LHCN-M2 (cell line): ENCODE results near the gene ALOX12B. TPM values are rescaled to one million over a fixed set of nuclear protein-coding genes. Genes with fewer than 3 reads are reported as not detected.

ENCODE experiments used
- DNase-seq: peaks from one replicate; pipeline ENCODE4 v3.0.0-alpha.2; 2012; ENCODE audit warnings: low read depth
- polyA plus RNA-seq: library from polyadenylated mRNA; unstranded; fragments of >200 nt; gene quantifications from one replicate; pipeline ENCODE4 v1.2.1, GENCODE V29; 2012; ENCODE audit warnings: missing spikeins
- total RNA-seq: library from RNA; depleted of rRNA; stranded (reverse); fragments of >200 nt; gene quantifications from 2 replicates; pipeline ENCODE4 v1.2.3, GENCODE V29; 2014; rRNA removed

The ALOX12B gene
- total RNA-seq: 0.06 TPM in 1 of 2 replicates, not detected in the other
- polyA plus RNA-seq: not detected

DNA sequence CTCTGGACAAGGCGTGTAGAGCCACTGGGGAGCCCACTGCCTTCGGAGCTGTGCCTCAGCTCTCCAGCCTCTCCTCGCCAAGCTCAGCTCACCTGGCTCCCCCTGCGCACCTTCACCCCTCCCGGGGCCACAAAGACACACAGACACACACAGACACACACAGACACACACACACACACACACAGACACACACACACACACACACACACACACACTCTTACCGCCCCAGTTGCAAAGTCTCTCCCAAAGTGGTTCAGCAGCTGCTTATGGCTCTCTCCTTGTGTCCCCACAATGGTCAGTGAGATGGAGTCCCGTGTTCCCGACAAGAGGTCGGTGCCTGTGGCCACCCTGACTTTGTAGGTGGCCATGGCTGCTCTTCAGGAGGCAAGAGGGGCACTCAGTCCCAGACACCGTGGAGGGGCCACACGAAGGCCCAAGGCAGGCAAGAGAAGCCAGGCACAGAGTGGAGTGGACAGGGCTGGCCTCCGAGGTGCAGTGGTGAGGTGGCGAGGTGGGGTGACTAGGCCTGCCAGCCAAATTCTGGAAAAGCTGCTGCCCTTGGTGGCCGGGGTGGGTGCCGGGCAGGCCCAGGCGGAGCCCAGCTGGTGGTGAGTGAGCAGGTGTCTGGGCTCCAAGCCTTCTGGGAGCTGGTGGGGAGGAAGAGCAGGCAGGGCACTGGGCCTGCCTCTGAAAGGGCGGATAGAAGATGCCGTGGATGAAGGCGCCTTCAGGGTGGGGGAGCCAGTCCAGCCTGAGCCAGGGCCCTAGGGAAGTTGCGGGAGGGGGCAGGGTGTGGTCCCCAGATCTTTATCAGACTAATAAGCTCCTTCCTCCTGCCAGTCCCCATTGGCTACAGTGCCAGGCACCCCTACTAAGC is at the start of gene ALOX12B:
ALOX12B (minus strand) TSS at position 642 of the 877 bp plus-strand sequence; CDS start at position 368, 274 bp downstream.
- DNase-seq: no peak

DNA sequence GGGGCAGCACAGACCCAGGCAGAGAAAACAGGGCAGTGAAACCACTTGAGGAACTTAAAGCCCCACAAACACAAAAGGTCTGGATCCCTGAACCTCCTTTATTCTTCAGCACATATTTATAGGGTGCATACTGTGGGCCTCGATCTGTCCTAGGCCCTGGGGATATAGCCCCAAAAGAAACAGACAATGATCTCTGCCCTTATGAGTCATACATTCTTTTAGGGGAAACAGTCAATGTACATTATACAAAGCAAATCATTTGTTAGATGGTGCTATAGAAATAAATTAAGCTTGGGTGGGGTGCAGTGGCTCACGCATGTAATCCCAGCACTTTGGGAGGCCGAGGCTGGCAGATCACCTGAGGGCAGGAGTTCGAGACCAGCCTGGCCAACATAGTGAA is 46.4 kb upstream of the ALOX12B start:
- no peak for DNase-seq

GRCh38 chr17:8133399-8133798 is 45.9 kb upstream of the ALOX12B start:
- DNase-seq: no peak

DNA sequence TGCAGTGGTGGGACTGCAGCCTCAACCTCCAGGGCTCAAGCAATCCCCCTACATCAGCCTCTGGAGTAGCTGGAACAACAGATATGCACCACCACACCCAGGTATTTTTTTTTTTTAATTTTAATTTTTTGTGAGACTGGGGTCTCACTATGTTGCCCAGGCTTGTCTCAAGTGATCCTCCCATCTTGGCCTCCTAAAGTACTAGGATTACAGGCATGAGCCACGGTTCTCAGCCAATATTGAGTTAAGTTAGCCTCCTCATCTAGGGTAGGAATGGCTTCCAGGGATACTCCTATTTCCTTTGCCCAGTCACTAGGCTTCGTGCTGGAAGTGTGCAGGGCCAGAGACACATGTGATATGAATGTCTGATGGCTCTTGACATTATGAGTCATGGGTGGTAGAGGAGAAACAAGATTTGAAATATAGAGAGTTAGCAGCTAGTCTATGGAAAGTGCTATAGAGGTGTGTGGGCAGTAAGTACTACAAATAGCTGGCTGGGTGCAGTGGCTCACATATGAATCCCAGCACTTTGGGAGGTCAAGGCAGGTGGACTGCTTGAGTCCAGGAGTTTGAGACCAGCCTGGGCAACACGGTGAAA is 44.4 kb upstream of the ALOX12B start:
- DNase-seq: peak; percentile 42

DNA sequence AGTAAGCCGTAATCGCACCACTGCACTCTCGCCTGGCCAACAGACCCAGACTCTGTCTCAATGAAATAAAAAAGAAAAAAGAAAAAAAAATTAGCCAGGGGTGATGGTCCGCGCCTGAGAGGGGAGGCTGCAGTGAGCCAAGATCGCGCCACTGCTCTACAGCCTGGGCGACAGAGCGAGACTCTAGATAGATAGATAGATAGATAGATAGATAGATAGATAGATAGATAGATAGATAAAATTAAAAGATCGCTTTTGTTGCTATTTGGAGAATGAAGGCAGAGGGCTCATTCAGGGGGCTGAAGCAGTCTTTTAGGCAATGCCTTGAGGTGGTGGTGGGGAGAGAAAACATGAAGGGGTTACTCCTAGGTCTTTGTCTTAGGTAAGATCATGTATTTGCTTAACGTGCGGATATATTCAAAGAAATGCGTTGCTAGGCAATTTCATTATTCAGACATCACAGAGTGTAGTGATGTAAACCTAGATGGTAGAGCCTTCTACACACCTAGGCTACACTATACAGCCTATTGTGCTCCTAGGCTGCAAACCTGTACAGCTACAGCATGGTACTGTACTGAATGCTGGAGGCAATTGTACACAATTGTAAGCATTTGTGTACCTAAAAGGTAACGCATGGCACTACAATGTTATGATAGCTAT is 40.7 kb upstream of the ALOX12B start:
- no peak for DNase-seq

GRCh38 chr17:8126491-8127066 is 39.1 kb upstream of the ALOX12B start:
- DNase-seq: peak; percentile 33

GRCh38 chr17:8125947-8126490 is 38.5 kb upstream of the ALOX12B start:
- DNase-seq: peak; percentile 28

DNA sequence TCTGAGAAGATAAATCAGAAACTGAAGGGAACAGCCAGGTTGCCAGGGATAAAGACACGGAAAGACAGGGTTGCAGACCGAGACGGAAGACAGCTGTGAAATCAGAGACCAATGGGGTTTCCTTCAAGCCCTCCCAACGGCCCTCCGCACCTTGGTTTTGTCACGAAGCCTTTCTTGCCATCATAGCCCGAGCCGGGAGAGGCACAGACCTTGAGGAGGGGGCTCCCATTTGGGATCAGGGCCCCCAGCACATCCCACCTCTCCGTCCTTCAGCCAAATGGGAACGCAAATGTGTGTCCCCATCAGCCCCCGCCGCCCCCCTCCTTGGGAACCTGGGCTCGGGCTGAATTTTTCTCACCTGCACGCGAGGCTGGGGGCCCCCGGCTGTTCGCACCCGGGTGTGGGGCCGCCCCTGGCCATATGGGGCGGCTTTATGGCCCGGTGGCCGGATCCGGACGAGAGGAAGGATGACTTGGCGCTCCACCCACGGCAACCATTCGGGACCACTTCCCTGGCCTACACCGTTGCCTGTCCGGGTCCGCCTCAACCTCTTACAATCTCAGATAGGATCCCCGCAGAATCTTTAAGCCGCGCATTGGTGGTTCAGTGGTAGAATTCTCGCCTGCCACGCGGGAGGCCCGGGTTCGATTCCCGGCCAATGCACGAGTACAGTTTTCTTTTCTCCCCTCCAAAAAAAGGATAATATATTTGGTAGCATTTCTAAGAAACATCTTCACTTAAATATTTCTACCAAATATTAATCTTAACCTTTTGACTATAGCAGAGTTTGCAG is 37.8 kb upstream of the ALOX12B start:
- peak; percentile 72 for DNase-seq

- DNase-seq: peak; percentile 29
Observed at GRCh38 chr17:8124350-8125153, 37.0 kb upstream of the ALOX12B start.

- peak; percentile 61 for DNase-seq
Observed at GRCh38 chr17:8123695-8124349, 36.3 kb upstream of the ALOX12B start, which contains the start of gene HES7. TSS of gene HES7 (minus strand) at chr17:8124106. CDS start at chr17:8124084, 22 bp downstream.

- DNase-seq: peak; percentile 33
Observed at GRCh38 chr17:8122924-8123694, 35.6 kb upstream of the ALOX12B start.

- DNase-seq: peak; percentile 45
Observed at GRCh38 chr17:8122422-8122923, 35.0 kb upstream of the ALOX12B start.

DNA sequence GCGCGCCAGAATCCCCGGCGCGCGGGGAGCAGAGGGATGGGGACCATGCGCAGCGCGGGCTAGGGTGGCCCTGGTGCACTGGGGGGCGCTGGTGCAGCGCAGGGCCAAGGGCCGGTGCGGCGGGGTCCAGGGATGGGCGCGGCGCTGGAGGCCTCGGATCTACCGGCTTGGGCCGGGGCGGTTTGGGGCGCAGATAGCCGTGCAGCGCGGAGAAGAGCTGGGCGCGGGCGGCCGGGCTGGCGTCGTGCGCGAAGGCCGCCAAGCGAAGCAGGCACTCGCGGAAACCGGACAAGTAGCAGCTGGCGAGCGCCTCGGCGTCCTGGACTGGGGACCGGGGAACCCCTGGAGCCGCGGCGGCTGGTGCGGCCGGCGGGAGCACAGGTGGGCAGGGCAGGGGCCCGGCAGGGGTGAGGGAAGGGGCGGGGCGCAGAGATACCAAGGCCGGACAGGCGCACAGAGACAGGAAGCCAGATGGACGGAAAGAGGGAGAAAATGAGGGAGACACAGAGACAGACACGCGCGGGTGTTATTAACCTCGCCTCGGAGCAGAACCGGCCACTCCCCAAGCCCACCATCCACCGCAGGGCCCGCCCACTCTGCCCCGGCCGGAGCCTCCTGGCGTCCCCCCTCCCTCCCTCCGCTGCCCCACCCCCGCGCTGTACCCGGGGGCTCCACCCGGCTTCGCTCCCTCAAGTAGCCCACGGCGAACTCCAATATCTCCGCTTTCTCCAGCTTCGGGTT is 34.3 kb upstream of the ALOX12B start:
- peak; percentile 68 for DNase-seq

- no peak for DNase-seq
Observed at GRCh38 chr17:8121407-8121680, 33.8 kb upstream of the ALOX12B start.

DNA sequence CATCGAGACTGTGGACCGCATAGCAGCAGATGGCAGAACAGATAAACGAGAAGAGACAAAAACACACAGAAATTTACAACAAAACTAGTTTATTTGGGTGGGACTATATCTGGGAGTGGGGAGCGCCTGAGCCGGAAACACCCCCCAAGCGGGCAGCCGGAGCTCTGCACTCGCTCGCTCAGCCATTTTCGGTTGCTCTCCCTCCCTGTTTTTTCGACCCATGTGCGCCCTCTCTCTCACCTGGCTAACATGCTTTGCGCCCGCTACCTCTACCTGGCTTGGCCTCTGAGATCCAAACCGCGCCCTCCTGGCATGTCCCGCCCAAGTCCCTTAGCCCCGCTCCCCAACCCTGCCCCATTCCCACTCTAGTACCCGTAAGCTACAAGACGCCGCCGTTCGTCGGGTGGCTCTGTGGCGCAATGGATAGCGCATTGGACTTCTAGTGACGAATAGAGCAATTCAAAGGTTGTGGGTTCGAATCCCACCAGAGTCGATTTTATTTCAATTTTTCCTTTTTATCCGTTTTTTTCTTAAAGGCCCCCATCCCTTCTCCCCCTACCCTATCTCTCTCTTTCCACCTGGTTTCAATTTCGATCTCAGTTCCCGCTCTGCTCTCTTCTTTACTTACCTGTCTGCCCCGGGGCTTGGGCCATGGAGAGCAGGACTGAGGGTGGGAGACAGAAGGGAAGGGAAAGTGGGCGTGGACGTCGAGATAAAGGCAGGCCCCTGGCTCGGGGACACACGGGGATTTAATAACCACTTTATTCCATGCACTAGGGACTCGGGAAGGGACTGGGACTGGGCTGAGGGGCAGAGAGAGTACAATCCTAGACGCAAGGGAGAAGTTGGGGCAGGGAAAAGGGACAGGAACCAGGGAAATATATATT is 33.2 kb upstream of the ALOX12B start:
- DNase-seq: peak; percentile 76

DNA sequence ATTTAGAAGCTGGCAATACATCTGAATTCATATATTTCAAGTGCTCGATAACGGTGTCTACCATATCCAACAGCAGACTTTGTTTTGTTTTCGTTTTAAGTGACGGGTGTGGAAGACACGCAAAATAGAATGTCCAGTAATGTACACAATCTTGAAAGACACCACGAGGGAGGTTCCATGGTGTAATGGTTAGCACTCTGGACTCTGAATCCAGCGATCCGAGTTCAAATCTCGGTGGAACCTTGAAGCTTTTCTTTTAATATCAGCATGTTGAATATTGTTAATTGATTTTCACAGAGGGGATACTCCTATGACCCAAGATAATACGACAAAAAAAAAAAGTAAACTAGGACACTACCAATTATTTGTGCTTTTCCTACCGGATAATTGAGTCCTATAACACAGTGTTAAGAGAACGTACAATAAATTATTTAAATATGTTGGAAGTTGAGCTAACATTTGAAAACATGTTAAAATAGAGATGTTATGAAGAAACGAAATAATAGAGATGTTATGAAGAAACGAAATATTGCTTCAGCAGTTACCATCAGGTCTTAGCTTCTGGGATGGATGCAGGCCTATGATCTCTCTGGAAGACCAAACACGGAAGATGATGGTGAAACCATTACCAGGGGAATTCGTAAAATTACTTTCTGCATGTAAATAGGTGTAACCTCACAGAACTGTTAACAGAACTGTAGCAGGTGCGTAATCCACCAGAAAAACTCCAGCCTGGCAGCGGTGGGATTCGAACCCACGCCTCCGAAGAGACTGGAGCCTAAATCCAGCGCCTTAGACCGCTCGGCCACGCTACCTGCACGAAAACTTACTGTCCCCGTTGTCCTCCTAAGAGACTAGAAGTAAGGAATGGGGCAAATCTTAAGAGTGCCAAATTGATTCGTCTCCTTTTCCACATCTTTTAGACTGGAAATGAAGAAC is 32.3 kb upstream of the ALOX12B start:
- peak; percentile 92 for DNase-seq
